ENCODE data around the gene CFAP46. TPM values are rescaled to one million over a fixed set of nuclear protein-coding genes. Genes with fewer than 3 reads are reported as not detected.

CFAP46 gene
- total and polyA plus RNA-seq, 2 experiments from 2014 or later, result 3.1 to 5.4 TPM

GRCh38 chr10:132848951-132849545 is 93.3 kb downstream of the CFAP46 start:
- TF ChIP-seq ZNF331 (CRISPR knock-in tag; IDR thresholded peaks at IDR 0.05; ENCODE audit: low read depth), result no peak
- TF ChIP-seq ETS1 (IDR thresholded peaks at IDR 0.05), result no peak
- TF ChIP-seq REST (IDR thresholded peaks at IDR 0.05; ENCODE audit: unreplicated experiment), result no peak
- no peak for TF ChIP-seq EZH2 (IDR thresholded peaks at IDR 0.05; ENCODE audit: low read depth, unreplicated experiment)
- TF ChIP-seq POLR2AphosphoS5 (IDR thresholded peaks at IDR 0.05; ENCODE audit: low read depth), result no peak
- no peak for TF ChIP-seq EZH2phosphoT487 (IDR thresholded peaks at IDR 0.05; ENCODE audit: unreplicated experiment)
- TF ChIP-seq ZNF114 (CRISPR knock-in tag; IDR thresholded peaks at IDR 0.05), result no peak
- TF ChIP-seq ZNF462 (CRISPR knock-in tag; IDR thresholded peaks at IDR 0.05), result no peak
- TF ChIP-seq CREB1 (CRISPR knock-in tag; IDR thresholded peaks at IDR 0.05; ENCODE audit: low read depth), result no peak
- TF ChIP-seq JUNB (IDR thresholded peaks at IDR 0.05; ENCODE audit: unreplicated experiment), result no peak
- no peak for TF ChIP-seq NANOG (IDR thresholded peaks at IDR 0.05; ENCODE audit: borderline replicate concordance)
- TF ChIP-seq CTCF (conservative IDR thresholded peaks at IDR 0.05; ENCODE audit: low read depth in 2 of 2), result no peak
- no peak for TF ChIP-seq STAT1 (IDR thresholded peaks at IDR 0.05; ENCODE audit: unreplicated experiment)

More at GRCh38 chr10:132848951-132849545, 93.3 kb downstream of the CFAP46 start:
- Mint-ChIP-seq H3K9me3 (peaks cover 5% of the 10 kb centered on the region; the same call in 2 of the 3 replicates), H3K27ac (no peak overlapping the region), H3K36me3 (ENCODE audit: low read depth) (no peaks in the 10 kb centered on the region), H3K4me3 (no peak overlapping the region), H3K4me1 (peaks cover 8% of the 10 kb centered on the region; the same call in 2 of the 3 replicates), H3K27me3 (ENCODE audit: insufficient read depth, low read depth, poor library complexity) (peaks cover 4% of the 10 kb centered on the region)
- no peaks in the 10 kb centered on the region for H3K4me1 ChIP-seq (ENCODE audit: insufficient read depth)
- H2AFZ ChIP-seq, result peak overlapping the region; percentile 56; the same call in 1 of the 2 replicates
- H4K20me1 ChIP-seq (replicated peaks; ENCODE audit: insufficient read depth), result no peaks in the 10 kb centered on the region
- no peaks in the 10 kb centered on the region for H3K36me3 ChIP-seq (ENCODE audit: insufficient read depth)
- H3K27ac ChIP-seq (ENCODE audit: low read depth), result no peak overlapping the region
- H3K4me2 ChIP-seq, result no peak overlapping the region
- DNase-seq (ENCODE audit: low spot score) (no peak), ATAC-seq (no peak)
- no peaks in the 10 kb centered on the region for H3F3A ChIP-seq (replicated peaks; ENCODE audit: low read depth)
- no peaks in the 10 kb centered on the region for H3K27me3 ChIP-seq (ENCODE audit: insufficient read depth)
- no peaks in the 10 kb centered on the region for H3K9me2 ChIP-seq (ENCODE audit: insufficient read depth)
- H3K4me3 ChIP-seq, result no peak overlapping the region
- H3K79me2 ChIP-seq (replicated peaks; ENCODE audit: insufficient read depth), result no peaks in the 10 kb centered on the region
